ENCODE data around the gene TTC7B. TPM values are rescaled to one million over a fixed set of nuclear protein-coding genes. Genes with fewer than 3 reads are reported as not detected.
A peak's percentile ranks its signal among the peaks of the same experiment; 100 is the strongest.

TTC7B gene
- total RNA-seq, 1 experiment from 2014 or later = 14.6 TPM

DNA sequence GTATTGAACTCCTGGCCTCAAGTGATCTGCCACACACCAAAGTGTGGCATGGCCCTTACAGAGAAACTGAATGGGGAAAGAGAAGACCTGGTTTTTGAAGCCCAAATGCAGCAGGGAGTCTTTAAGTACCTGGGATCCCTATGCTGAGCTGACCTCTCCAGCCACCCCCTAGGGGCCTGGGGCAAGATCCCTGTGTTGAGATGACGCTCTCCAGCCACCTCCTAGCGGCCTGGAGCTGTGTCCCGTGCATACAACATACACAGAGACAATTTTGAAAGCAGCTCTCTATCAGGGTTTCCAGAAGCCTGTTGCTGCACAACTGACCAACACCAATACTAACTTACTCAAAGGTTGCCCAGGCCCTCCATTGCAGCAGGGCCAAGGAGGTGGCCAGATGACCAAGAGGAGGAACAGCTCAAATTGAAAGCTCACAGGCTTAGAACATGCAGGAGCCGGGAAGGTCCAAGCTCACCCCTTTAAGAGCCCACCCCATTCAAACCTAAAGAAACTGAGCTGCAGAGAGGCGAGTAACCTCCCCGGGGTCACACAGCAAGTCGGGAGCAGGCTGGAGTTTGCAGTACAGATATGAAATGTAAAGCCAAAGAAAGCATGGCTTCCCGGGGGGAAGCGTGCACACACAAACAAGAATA is 31.5 kb downstream of the TTC7B start:
- in situ Hi-C loops (cut with HindIII; ENCODE audit: low pct_unique_long_range_greater_than_20kb, low sequenced_read_pairs) = no loop called here
- no peak for DNase-seq (ENCODE audit: low read depth)

DNA sequence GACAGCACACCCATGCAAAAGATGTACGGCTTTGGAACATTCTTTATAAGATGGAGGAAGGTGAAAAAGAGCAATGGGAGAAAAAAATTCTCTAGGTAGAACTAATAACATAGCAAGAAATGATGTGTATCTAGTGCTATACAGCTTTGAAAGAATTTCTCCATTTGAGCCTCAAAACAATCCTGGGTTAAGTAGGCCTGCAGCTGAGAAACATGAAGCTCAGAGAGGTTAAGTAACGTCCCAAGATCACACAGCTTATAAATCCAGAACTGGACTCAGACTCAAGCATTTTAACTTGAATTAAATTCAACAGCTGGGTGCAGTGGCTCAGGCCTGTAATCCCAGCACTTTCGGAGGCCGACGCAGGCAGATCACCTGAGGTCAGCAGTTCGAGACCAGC is 32.9 kb downstream of the TTC7B start:
- in situ Hi-C loops (cut with HindIII; ENCODE audit: low pct_unique_long_range_greater_than_20kb, low sequenced_read_pairs) = no loop called here
- no peak for DNase-seq (ENCODE audit: low read depth)

DNA sequence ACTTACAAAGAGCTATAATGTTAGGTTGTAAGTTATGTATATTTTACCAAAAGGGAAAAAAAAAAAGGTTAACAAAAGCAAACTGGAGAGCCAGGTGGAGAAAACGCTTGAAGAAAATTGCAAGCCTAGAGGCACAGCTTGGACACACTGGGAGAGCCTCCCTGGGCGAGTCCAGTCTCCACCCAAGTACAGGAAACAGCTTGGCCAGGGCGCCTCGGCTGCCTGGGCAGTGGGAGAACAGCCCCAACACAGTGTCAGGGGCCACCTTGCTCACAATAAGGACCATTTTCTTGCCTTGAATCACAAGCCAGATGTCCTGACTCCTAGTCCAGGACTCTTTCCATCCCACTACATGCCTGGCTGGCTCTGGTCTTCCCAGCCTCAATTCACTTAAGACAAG is 33.3 kb downstream of the TTC7B start:
- in situ Hi-C loops (cut with HindIII; ENCODE audit: low pct_unique_long_range_greater_than_20kb, low sequenced_read_pairs) = no loop called here
- DNase-seq (ENCODE audit: low read depth) = no peak

DNA sequence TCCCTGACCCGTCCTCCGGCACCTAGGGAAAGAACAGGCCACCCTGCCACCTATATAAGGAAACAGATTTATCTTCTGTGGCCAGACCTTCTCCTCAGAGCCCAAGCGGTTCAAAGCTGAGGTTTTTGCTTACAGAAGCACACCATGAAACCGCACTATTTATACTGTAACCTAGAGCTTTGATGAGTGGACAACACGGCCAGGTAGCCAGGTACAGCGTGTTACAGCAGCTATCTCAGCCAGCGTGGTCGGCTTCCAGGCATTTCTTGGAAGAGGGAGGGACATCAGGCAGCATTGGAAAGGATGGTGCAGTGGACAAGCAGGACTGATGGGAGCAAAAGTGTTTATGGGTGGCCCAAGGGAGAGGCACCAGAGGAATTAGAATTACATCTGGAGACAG is 34.4 kb downstream of the TTC7B start:
- no peak for DNase-seq (ENCODE audit: low read depth)
- in situ Hi-C loops (cut with HindIII; ENCODE audit: low pct_unique_long_range_greater_than_20kb, low sequenced_read_pairs) = no loop called here

DNA sequence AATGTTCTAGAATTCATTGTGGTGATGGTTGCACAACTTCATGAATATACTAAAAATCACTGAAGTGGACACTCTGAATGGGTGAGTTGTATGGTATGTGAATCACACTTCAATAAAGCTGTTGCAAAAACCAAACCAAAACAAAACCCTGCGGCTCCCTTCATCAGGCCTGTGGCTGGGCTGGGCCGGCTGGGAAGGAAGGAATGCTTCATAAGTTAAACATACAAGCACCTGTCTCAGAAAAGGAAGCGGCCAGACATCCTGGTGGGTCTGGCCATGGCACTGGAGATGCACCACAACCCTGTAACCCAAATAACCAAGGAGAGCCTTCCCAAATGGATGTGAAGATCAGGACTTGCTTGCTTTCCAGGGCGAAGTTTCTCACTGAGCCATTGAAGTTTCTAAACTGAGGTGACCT is 34.9 kb downstream of the TTC7B start:
- in situ Hi-C loops (cut with HindIII; ENCODE audit: low pct_unique_long_range_greater_than_20kb, low sequenced_read_pairs) = no loop called here
- DNase-seq (ENCODE audit: low read depth) = peak; percentile 54

DNA sequence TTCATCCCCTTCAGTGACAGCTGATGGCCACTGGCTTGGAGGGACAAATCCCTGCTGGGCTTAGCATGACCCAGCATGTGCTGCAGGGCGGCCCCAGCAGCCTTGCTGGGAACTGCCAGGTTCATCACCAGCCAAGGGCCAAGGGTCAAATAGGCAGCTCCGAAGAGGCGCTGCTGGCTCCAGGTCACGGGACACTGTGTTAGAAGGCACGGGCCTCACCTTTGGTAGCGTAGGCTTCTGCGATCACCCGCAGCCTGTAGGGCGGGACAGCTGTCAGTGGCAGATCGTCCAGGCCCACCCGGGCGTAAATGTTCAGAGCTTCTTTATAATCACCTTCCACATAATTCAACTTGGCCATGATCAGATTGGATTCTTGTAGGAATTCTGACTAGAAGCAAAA is 35.7 kb downstream of the TTC7B start:
- in situ Hi-C loops (cut with HindIII; ENCODE audit: low pct_unique_long_range_greater_than_20kb, low sequenced_read_pairs) = no loop called here
- DNase-seq (ENCODE audit: low read depth) = no peak

DNA sequence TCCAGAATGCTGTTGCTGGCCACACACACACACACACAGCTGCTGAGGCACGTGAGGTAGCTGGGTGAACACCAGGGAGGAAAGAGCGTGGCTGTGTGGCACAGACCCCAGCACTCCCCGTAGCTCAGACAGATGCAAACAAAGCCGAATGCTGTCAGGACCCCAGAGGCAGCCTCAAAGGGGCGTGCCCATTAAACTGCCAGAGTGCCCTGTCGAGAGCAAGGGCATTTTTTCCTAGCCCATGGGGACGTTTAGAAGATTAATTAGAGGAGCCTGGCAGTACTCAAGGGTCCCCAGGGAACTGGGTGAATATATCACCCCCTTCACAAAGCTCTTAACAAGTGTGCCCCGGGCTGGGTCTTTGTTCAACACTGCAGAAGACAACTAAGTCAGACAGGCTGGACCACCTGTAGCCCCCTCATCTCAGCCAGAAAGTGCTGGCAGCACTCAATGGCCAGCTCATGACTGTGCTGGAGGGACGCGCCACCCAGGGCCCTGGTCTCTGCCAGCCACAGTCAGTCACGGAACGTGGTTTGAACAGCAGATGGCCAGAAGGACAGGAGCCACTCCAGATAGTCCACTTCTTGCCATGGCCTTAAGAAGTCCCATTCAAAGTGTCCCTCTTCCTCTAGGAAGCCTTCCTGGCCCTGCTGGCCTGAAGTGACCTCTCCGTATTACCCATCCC is 37.5 kb downstream of the TTC7B start:
- in situ Hi-C loops (cut with HindIII; ENCODE audit: low pct_unique_long_range_greater_than_20kb, low sequenced_read_pairs) = no loop called here
- no peak for DNase-seq (ENCODE audit: low read depth)

DNA sequence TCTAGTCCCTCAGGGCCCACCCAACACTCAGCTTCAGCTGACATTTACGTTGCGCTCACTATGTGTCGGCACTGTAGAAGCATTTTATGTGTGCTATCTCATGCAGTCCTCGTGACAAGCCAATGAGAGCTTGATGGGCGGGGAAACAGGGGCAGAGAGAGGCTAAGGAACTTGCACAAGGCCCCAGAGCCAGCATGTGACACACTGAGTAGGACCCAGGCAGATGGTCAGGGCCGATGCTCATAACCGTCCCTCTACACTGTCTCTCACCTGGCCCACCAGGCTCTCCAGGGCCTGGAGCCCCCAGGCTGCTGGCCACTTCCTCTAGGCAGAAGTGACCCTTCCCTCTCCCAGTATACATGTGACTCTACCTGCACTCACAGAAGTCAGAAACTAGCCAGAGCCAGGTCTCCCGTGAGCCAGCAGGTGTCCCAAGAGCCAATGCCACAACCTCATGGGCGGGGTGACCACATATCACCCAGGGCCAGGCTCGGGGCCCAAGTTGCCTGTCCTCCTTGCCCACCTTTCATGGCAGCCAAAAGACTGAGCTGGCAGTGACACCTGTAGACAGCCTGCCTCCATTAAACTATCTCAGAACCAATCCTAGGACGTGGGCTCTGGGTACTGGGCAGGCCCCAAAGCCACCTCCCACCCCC is 38.3 kb downstream of the TTC7B start:
- DNase-seq (ENCODE audit: low read depth) = no peak
- in situ Hi-C loops (cut with HindIII; ENCODE audit: low pct_unique_long_range_greater_than_20kb, low sequenced_read_pairs) = no loop called here

DNA sequence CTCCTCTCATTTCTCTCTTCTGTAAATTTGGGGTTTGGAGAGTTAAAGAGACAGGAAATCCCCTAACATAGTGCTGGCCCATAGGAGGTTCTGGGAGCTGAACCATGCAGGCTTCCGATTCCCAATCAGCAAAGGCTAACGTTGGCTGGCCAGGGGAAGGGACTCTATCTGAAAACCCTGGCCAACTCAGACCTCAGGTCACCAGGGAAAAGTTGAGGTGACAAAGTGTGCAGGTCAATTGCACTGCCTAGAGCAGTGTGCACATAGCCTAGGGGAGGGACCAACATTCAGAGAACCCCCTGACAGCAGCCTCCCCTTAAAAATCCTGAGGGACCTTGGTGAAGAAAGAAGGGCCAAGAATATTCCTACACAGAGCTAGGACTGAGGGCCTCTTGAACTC is 38.9 kb downstream of the TTC7B start:
- DNase-seq (ENCODE audit: low read depth) = no peak
- in situ Hi-C loops (cut with HindIII; ENCODE audit: low pct_unique_long_range_greater_than_20kb, low sequenced_read_pairs) = no loop called here

DNA sequence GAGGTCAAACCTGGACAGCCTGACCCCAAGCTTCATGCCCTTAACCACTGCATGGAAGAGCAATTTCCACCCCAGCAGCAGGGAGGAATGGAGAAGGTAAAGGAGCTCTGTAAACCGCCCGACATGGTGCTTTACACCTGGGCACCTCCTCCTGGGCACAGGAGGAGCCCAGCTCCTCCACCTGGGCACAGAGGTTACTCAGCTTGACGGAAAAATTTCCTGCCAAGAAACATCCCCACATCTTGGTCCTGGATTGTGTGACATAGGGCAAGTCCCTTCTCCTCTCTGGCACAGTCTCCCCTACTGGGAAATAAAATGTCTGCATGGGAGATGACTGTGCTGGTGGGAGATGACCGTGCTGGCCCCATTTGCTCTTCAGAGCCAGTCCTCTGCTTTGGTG is 40.8 kb downstream of the TTC7B start:
- in situ Hi-C loops (cut with HindIII; ENCODE audit: low pct_unique_long_range_greater_than_20kb, low sequenced_read_pairs) = no loop called here
- no peak for DNase-seq (ENCODE audit: low read depth)

DNA sequence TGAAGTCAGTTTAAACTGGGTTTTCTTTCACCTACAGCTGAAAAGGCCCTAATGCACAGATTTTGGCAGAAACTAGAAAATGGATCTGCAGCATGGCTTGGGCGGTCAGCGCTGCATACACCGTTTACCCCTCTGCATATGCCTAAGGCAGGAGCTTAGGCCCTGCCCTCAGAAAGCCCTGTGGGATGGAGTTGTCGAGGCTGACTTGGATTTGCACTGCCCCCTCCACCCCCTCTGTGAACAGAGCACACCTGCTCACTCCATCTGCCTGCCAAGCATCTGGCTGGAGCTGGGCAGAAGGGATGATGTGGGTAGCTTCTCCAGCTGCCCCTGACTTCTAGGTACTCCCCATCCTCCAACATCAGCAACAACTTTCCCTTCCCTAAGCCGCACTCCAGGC is 41.9 kb downstream of the TTC7B start:
- in situ Hi-C loops (cut with HindIII; ENCODE audit: low pct_unique_long_range_greater_than_20kb, low sequenced_read_pairs) = no loop called here
- no peak for DNase-seq (ENCODE audit: low read depth)

DNA sequence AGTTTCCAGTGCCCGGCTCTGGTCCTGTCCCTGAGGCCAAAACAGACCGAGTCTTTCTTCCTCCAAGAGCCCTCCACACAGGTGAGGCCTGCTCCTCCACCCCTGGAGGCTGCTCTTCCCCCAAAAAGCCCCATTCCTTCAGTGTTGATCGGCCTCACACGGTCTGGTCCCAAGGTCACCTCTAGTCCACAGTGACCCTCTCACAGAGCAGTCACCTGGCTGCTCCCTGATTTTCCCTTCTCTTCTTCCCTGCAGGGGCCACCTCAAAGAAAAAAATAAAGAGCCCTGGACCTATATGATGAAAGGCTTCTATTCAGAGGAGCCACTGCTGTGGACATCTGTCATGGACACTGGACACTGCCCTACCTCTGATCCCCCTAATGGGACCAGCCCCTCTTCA is 42.5 kb downstream of the TTC7B start:
- in situ Hi-C loops (cut with HindIII; ENCODE audit: low pct_unique_long_range_greater_than_20kb, low sequenced_read_pairs) = no loop called here

DNA sequence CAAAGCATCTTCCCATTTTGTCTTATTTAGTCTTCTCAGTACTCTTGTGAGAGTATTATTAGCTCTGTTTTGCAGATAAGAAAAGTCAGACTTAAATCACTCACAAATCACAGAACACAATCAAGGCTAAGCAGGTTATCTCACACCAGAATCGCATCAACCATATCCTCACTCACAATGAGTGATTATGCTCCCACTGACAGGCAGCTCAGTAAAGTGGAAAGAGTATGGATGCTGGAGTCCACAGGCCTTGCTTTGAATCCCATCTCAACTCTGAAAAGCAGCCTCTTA is 43.1 kb downstream of the TTC7B start:
- in situ Hi-C loops (cut with HindIII; ENCODE audit: low pct_unique_long_range_greater_than_20kb, low sequenced_read_pairs) = no loop called here
- no peak for DNase-seq (ENCODE audit: low read depth)

More for the DNA sequence above, 42.5 kb downstream of the TTC7B start:
- DNase-seq (ENCODE audit: low read depth) = no peak

DNA sequence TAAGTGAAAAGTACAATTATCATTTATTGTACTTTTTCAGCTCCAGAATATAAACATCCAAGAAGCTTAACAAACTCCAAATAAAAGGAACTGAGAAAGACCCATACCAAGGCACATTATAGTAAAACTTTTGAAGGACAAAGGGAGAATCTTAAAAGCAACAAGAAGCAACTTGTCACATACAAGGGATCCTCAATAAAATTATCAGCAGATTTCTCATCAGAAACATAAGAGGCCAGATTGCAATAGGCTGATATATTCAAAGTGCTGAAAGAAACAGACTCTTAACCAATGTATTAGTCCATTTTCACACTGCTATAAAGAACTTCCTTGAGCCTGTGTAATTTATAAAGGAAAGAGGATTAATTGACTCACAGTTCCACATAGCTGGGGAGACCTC is 48.3 kb downstream of the TTC7B start:
- no peak for DNase-seq (ENCODE audit: low read depth)
- in situ Hi-C loops (cut with HindIII; ENCODE audit: low pct_unique_long_range_greater_than_20kb, low sequenced_read_pairs) = no loop called here

DNA sequence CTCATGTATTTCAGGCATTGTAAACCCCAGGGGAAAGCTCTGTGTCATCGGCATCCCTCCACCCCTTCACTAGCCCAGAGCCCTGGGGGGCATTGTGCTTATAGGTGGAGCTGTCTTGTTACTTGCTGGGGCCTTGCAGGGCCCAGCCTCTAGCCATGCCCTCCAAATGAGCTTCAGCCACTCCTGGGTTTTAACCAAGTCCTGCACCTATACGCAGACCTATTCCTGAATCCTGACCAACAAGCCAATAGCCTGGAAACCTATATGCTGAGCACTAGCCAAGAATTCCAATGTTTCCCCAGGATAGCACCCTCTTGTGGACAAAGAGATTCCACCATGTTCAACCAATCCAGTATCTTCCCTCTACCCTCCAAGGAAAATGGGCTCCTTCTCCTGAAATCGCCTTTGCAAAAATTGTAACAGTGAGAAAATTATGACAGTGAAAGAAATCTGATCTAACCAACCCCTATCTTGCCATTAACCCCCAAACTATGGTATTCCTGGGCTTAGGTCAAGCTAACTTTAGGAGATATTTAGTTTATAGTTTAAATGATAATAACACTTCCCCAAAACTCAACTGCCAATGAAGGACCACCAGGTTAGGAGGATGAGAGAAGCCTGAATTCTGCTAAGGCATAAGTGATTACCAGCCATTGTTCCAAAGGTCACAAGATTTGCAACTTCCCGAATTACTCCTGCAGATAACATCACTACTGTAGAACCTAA is 55.5 kb downstream of the TTC7B start:
- DNase-seq (ENCODE audit: low read depth) = peak; percentile 12

DNA sequence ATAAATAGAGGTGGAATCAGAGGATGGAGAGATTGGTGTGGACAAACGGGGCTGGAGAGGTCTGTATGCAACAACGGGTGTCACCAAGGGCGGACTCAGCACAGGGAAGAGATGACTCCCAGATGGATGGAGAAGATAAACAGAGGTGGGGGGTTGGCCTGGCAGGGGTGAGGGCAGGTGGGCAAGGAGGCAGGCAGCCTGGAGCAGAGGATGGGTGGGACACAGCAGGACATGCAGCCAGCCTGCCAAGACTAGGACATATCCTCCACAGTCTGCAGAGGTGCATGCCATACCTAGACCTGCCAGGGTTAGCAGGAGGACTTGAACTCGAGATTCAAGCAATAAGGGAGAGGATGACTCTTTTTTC is 56.2 kb downstream of the TTC7B start:
- DNase-seq (ENCODE audit: low read depth) = no peak
- in situ Hi-C loops (cut with HindIII; ENCODE audit: low pct_unique_long_range_greater_than_20kb, low sequenced_read_pairs) = no loop called here

More for the DNA sequence above, 55.5 kb downstream of the TTC7B start:
- in situ Hi-C loops (cut with HindIII; ENCODE audit: low pct_unique_long_range_greater_than_20kb, low sequenced_read_pairs) = no loop called here

DNA sequence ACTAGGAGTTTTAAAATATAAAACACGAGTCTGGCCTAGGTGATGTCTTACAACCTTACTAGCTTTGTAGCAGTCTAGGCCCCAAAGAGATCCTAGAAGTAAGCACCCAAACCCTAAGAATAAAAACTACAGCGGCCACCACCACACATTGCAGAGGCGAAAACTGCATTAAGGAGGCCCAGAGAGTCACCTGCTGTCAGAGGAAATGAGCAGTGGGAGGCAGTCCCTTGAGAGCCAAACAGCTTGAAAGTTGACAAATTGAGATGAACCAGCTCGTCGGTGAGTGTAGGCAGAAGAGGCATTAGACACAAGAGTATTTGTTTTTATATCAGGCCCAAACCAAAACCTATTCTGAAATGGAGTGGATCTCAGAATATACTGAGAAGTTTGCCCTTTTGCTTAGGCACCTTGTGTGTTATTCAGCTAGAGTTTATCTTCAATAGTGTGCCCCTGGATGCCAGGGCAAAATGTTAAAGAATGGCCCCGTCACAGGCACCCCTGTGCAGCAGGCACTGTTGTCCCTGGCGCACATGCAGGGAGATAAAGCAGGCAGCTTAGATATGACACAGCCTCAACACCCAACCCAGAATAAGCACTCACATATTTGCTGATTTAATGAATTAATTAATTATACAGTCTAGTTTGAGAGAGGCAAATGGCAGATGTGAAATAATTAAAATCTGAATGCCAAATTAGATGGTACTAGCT is 56.7 kb downstream of the TTC7B start:
- in situ Hi-C loops (cut with HindIII; ENCODE audit: low pct_unique_long_range_greater_than_20kb, low sequenced_read_pairs) = no loop called here
- DNase-seq (ENCODE audit: low read depth) = no peak

DNA sequence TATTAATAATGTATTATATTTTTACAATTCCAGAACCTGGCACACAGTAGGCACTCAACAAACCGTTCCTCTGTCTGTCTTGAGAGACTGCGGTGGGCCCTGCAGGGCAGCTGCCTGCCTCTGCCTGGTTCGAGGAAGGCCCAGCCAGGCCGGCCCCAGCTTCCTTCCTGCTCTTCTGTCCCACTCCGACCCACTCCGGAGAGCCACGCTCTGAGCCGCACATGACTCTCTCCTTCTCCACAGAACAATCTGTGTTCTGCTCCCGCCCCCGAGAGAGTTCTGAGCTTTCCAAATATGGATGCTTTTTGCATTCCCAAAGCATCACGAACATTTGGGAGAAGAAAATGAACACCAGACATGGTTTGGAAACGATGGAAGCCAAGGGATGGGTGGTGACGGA is 57.3 kb downstream of the TTC7B start:
- no peak for DNase-seq (ENCODE audit: low read depth)
- in situ Hi-C loops (cut with HindIII; ENCODE audit: low pct_unique_long_range_greater_than_20kb, low sequenced_read_pairs) = no loop called here

Measured in Caki2 (cell line).